22Rv1 (cell line): ENCODE measurements around the gene CELSR3.

Experiments used
- ZFX ChIP-seq: fragments of 450-650 bp; IDR thresholded peaks from 2 replicates; pipeline ENCODE4 v1.6.1; 2017; ENCODE audit warnings: antibody characterized with exemption, borderline replicate concordance
- TF ChIP-seq, protein P1 (sequence below): fragments of 450-650 bp; IDR thresholded peaks from 2 replicates; pipeline ENCODE4 v1.5.1; 2017; ENCODE audit warnings: mild to moderate bottlenecking

GRCh38 chr3:48655606-48656005 is 7.1 kb downstream of the CELSR3 start:
- TF ChIP-seq, protein P1, sequence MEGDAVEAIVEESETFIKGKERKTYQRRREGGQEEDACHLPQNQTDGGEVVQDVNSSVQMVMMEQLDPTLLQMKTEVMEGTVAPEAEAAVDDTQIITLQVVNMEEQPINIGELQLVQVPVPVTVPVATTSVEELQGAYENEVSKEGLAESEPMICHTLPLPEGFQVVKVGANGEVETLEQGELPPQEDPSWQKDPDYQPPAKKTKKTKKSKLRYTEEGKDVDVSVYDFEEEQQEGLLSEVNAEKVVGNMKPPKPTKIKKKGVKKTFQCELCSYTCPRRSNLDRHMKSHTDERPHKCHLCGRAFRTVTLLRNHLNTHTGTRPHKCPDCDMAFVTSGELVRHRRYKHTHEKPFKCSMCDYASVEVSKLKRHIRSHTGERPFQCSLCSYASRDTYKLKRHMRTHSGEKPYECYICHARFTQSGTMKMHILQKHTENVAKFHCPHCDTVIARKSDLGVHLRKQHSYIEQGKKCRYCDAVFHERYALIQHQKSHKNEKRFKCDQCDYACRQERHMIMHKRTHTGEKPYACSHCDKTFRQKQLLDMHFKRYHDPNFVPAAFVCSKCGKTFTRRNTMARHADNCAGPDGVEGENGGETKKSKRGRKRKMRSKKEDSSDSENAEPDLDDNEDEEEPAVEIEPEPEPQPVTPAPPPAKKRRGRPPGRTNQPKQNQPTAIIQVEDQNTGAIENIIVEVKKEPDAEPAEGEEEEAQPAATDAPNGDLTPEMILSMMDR: no peak
- no peak for TF ChIP-seq ZFX
